OCI-LY3 (cell line): Measurements from ENCODE around the gene STK32B.
"Not testable (repeated sequence)": the region's sequence is repeated elsewhere in the genome, so short reads cannot be mapped to it uniquely, and the experiment has no call there.

Experiments
- H2AFZ ChIP-seq: fragments of 200-600, 300-600 bp; shearing (Covaris generic); 2 replicates; pipeline ENCODE4 v1.6.0; 2014; ENCODE audit warnings: antibody characterized with exemption, low read depth, low read length
- H3K27ac ChIP-seq: fragments of 200-600, 300-600 bp; sonication (generic); 2 replicates; pipeline ENCODE4 v1.5.1; 2014; ENCODE audit warnings: mild to moderate bottlenecking, low read length, moderate library complexity, mixed read lengths
- H3K27me3 ChIP-seq: fragments of 200-600, 300-600 bp; sonication (generic); 2 replicates; pipeline ENCODE4 v1.6.1; 2014; ENCODE audit warnings: low read depth, low read length, mixed read lengths
- H3K36me3 ChIP-seq: fragments of 200-600, 300-600 bp; sonication (generic); replicated peaks from 2 replicates; pipeline ENCODE3; 2014; ENCODE audit warnings: low read depth, low read length, mixed read lengths
- H3K4me1 ChIP-seq: fragments of 300-600, 200-600 bp; sonication (generic); 2 replicates; pipeline ENCODE4 v1.6.1; 2014; ENCODE audit warnings: low read length, mixed read lengths
- H3K4me2 ChIP-seq: fragments of 200-600, 300-600 bp; sonication (generic); 2 replicates; pipeline ENCODE4 v1.6.1; 2014; ENCODE audit warnings: low read length, mixed read lengths
- H3K4me3 ChIP-seq: fragments of 300-600, 200-600 bp; sonication (generic); 2 replicates; pipeline ENCODE4 v1.5.1; 2014; ENCODE audit warnings: antibody characterized with exemption, mild to moderate bottlenecking, low read length, moderate library complexity
- H3K79me2 ChIP-seq: fragments of 300-600, 200-600 bp; shearing (Covaris generic); 2 replicates; pipeline ENCODE4 v1.6.1; 2014; ENCODE audit warnings: mild to moderate bottlenecking, low read length, mixed read lengths
- H3K9ac ChIP-seq: fragments of 300-600, 200-600 bp; shearing (Covaris generic); 2 replicates; pipeline ENCODE4 v1.6.0; 2014; ENCODE audit warnings: mild to moderate bottlenecking, low read length, moderate library complexity
- H3K9me3 ChIP-seq: fragments of 200-600, 300-600 bp; shearing (Covaris generic); 2 replicates; pipeline ENCODE4 v1.6.1; 2014; ENCODE audit warnings: low read length, mixed read lengths; ENCODE audit not compliant: insufficient read depth
- H4K20me1 ChIP-seq: fragments of 200-600, 300-600 bp; sonication (generic); 2 replicates; pipeline ENCODE4 v1.6.1; 2016; ENCODE audit warnings: low read length, mixed read lengths; ENCODE audit not compliant: insufficient read depth
- CTCF ChIP-seq: fragments of 200-600, 300-600 bp; sonication (generic); IDR thresholded peaks from 2 replicates; pipeline ENCODE4 v1.5.1; 2014; ENCODE audit warnings: antibody characterized with exemption, low read length, low read depth
- EZH2phosphoT487 ChIP-seq: fragments of 200-600 bp; shearing (Covaris generic); IDR thresholded peaks from 2 replicates; pipeline ENCODE4 v1.6.1; 2018; ENCODE audit warnings: antibody characterized with exemption, mixed run types, low read depth

STK32B gene

GRCh38 chr4:5433196-5433595, 381.9 kb downstream of the STK32B start:
- H3K4me3 ChIP-seq = no peak overlapping the region
- TF ChIP-seq CTCF = no peak
- TF ChIP-seq EZH2phosphoT487 = no peak
- H3K4me1 ChIP-seq = no peaks in the 10 kb centered on the region
- peaks cover 16% of the 10 kb centered on the region for H3K27me3 ChIP-seq
- no peaks in the 10 kb centered on the region for H3K36me3 ChIP-seq
- no peak overlapping the region for H2AFZ ChIP-seq
- H3K27ac ChIP-seq = no peak overlapping the region
- no peaks in the 10 kb centered on the region for H4K20me1 ChIP-seq
- no peaks in the 10 kb centered on the region for H3K9me3 ChIP-seq
- H3K79me2 ChIP-seq = no peaks in the 10 kb centered on the region
- no peak overlapping the region for H3K9ac ChIP-seq
- no peak overlapping the region for H3K4me2 ChIP-seq

GRCh38 chr4:5435201-5435600, 383.9 kb downstream of the STK32B start:
- no peak overlapping the region for H3K9ac ChIP-seq
- H3K27ac ChIP-seq = no peak overlapping the region

GRCh38 chr4:5435823-5436222, 384.5 kb downstream of the STK32B start:
- TF ChIP-seq CTCF = no peak
- no peak for TF ChIP-seq EZH2phosphoT487

More at GRCh38 chr4:5435201-5435600, 383.9 kb downstream of the STK32B start:
- no peaks in the 10 kb centered on the region for H3K79me2 ChIP-seq
- H3K27me3 ChIP-seq = peaks cover 13% of the 10 kb centered on the region
- H3K9me3 ChIP-seq = no peaks in the 10 kb centered on the region
- no peak overlapping the region for H3K4me2 ChIP-seq
- H3K4me3 ChIP-seq = no peak overlapping the region
- no peak for TF ChIP-seq CTCF
- TF ChIP-seq EZH2phosphoT487 = no peak
- H2AFZ ChIP-seq = no peak overlapping the region
- no peaks in the 10 kb centered on the region for H3K4me1 ChIP-seq
- H3K36me3 ChIP-seq = no peaks in the 10 kb centered on the region
- H4K20me1 ChIP-seq = no peaks in the 10 kb centered on the region

GRCh38 chr4:5443976-5444802, 392.9 kb downstream of the STK32B start:
- not testable (repeated sequence) for H3K27ac ChIP-seq, H3K27me3 ChIP-seq, H3K9ac ChIP-seq, H3K9me3 ChIP-seq, H3K36me3 ChIP-seq, H3K79me2 ChIP-seq, H3K4me2 ChIP-seq, H4K20me1 ChIP-seq, H3K4me3 ChIP-seq, H2AFZ ChIP-seq, H3K4me1 ChIP-seq

More at GRCh38 chr4:5435823-5436222, 384.5 kb downstream of the STK32B start:
- Histone ChIP-seq H3K9me3 (no peaks in the 10 kb centered on the region), H3K36me3 (no peaks in the 10 kb centered on the region), H3K79me2 (no peaks in the 10 kb centered on the region), H3K4me2 (no peak overlapping the region), H3K9ac (no peak overlapping the region), H4K20me1 (no peaks in the 10 kb centered on the region), H3K27ac (no peak overlapping the region), H3K4me3 (no peak overlapping the region), H3K4me1 (no peaks in the 10 kb centered on the region), H2AFZ (no peak overlapping the region), H3K27me3 (peaks cover 11% of the 10 kb centered on the region)
